Panc1 (cell line): Measurements from ENCODE around the gene GRPEL2. TPM values are rescaled to one million over a fixed set of nuclear protein-coding genes. Genes with fewer than 3 reads are reported as not detected.

Source experiments
- ATAC-seq: fragments of 200-7000 bp; cut with Tn5 transposase; 2 replicates; pipeline ENCODE4 v1.9.1; 2020; ENCODE audit warnings: mild to moderate bottlenecking, moderate library complexity
- BruUV-seq: library from RNA; stranded (reverse); fragments of 400-500 nt; replicated peaks from 2 replicates; lab custom pipeline; 2021; lab: Mats Ljungman, UMichigan
- CTCF ChIA-PET: fragments of 300-600 bp; sonication (Branson Sonifier 250); formaldehyde crosslinking; loops from one replicate; lab custom pipeline; 2022; ENCODE audit warnings: antibody characterized with exemption; lab: Charles Lee
- POLR2A ChIA-PET: fragments of 300-600 bp; sonication (Branson Sonifier 250); formaldehyde crosslinking; loops from one replicate; lab custom pipeline; 2022; ENCODE audit warnings: antibody characterized with exemption; lab: Charles Lee
- DNase-seq: peaks from one replicate; pipeline ENCODE4 v3.0.0-alpha.2; 2010; ENCODE audit warnings: low read depth, low spot score
- H3K27ac ChIP-seq: 2 replicates; pipeline ENCODE4 v1.5.1; 2011; ENCODE audit warnings: mild to moderate bottlenecking, low read length, inconsistent platforms
- H3K27me3 ChIP-seq: fragments of 200-500 bp; sonication (Bioruptor generic); 2 replicates; pipeline ENCODE4 v1.6.0; 2014; ENCODE audit warnings: low read length, inconsistent platforms; ENCODE audit not compliant: control insufficient read depth, insufficient read depth
- H3K36me3 ChIP-seq: fragments of 200-500 bp; sonication (Bioruptor generic); 2 replicates; pipeline ENCODE4 v1.5.1; 2014; ENCODE audit warnings: inconsistent platforms, mild to moderate bottlenecking, low read length, moderate library complexity; ENCODE audit not compliant: control insufficient read depth, insufficient read depth
- H3K4me1 ChIP-seq: 2 replicates; pipeline ENCODE4 v1.5.1; 2011; ENCODE audit warnings: inconsistent platforms, mild to moderate bottlenecking, low read length, moderate library complexity; ENCODE audit not compliant: control insufficient read depth, insufficient read depth
- H3K4me3 ChIP-seq, 2 experiments: 2 replicates each; pipeline ENCODE4 v1.5.1; 2011 to 2012; ENCODE audit warnings: low read depth in 2 of 2, low read length in 2 of 2, mild to moderate bottlenecking in 2 of 2, inconsistent platforms in 1 of 2, moderate library complexity in 1 of 2
- H3K9me3 ChIP-seq: fragments of 200-500 bp; sonication (Bioruptor generic); 2 replicates; pipeline ENCODE4 v1.5.1; 2014; ENCODE audit warnings: low read depth, mild to moderate bottlenecking, inconsistent platforms, low read length, moderate library complexity; ENCODE audit not compliant: control insufficient read depth, insufficient read depth
- CTCF ChIP-seq: fragments of 450-650 bp; IDR thresholded peaks from 2 replicates; pipeline ENCODE4 v1.5.1; 2017; ENCODE audit warnings: mild to moderate bottlenecking
- POLR2AphosphoS5 ChIP-seq: IDR thresholded peaks from 2 replicates; pipeline ENCODE4 v1.6.1; 2012; ENCODE audit warnings: mild to moderate bottlenecking, low read depth, low read length, moderate library complexity
- REST ChIP-seq, 2 experiments: IDR thresholded peaks; 2 replicates each; pipeline ENCODE4 v1.6.1; 2011 to 2012; ENCODE audit warnings: low read depth in 2 of 2, control low read depth in 1 of 2, low read length in 1 of 2, mild to moderate bottlenecking in 1 of 2, moderate library complexity in 1 of 2; ENCODE audit not compliant: insufficient read depth in 1 of 2
- SIN3A ChIP-seq: IDR thresholded peaks from 2 replicates; pipeline ENCODE4 v1.6.1; 2012; ENCODE audit warnings: low read depth, mild to moderate bottlenecking, low read length, moderate library complexity, borderline replicate concordance; ENCODE audit not compliant: insufficient read depth
- TCF7L2 ChIP-seq: IDR thresholded peaks from 2 replicates; pipeline ENCODE4 v1.6.1; 2011; ENCODE audit warnings: mild to moderate bottlenecking, low read depth, low read length, inconsistent platforms
- in situ Hi-C: cut with HindIII; loops from 2 replicates; pipeline ENCODE4 v1.10.0; 2016; ENCODE audit warnings: low sequenced_read_pairs, low pct_unique_long_range_greater_than_20kb
- intact Hi-C: fragments of 100-400 bp; cut with micrococcal nuclease; formaldehyde crosslinking; loops from one replicate; pipeline ENCODE4 v1.10.0; 2022; ENCODE audit not compliant: unreplicated experiment
- total RNA-seq: library from RNA; stranded (reverse); gene quantifications from one replicate; pipeline ENCODE4 v1.2.1, GENCODE V29; 2021; ENCODE audit not compliant: unreplicated experiment

GRPEL2 gene
- total RNA-seq, 1 experiment from 2014 or later: 30.1 TPM

GRCh38 chr5:149323210-149323609 lies 22.1 kb upstream of the GRPEL2 start:
- Histone ChIP-seq H3K4me1 (no peaks in the 10 kb centered on the region), H3K27ac (no peak overlapping the region), H3K27me3 (no peaks in the 10 kb centered on the region), H3K4me3 (no peak overlapping the region), H3K9me3 (no peaks in the 10 kb centered on the region), H3K36me3 (no peaks in the 10 kb centered on the region)
- no peak for ATAC-seq
- in situ Hi-C loops (no loop called here), intact Hi-C loops (no loop called here)
- TF ChIP-seq CTCF (no peak), POLR2AphosphoS5 (no peak), TCF7L2 (no peak), REST (IDR thresholded peaks at IDR 0.05; ENCODE audit: insufficient read depth in 1 of 2, low read depth in 2 of 2, low read length in 1 of 2) (no peak), SIN3A (no peak)
- no TSS peak for BruUV-seq
- POLR2A ChIA-PET: no interaction called here
- no peak for DNase-seq
- CTCF ChIA-PET: interaction anchor here (0.7 kb wide), 1 partner anchor 611 kb away, joined by 3 read pairs; no protein-coding TSS in a partner anchor

- H3K27ac ChIP-seq: no peak overlapping the region
- no peaks in the 10 kb centered on the region for H3K4me1 ChIP-seq
- H3K36me3 ChIP-seq: no peaks in the 10 kb centered on the region
- ChIA-PET POLR2A (no interaction called here), CTCF (interaction anchor here (0.7 kb wide), 1 partner anchor 611 kb away, joined by 3 read pairs; no protein-coding TSS in a partner anchor)
- intact Hi-C loops: no loop called here
- in situ Hi-C loops: no loop called here
- no peaks in the 10 kb centered on the region for H3K9me3 ChIP-seq
- no peaks in the 10 kb centered on the region for H3K27me3 ChIP-seq
- ATAC-seq (no peak), DNase-seq (no peak)
- H3K4me3 ChIP-seq: no peak overlapping the region
- no peak for TF ChIP-seq CTCF
- TF ChIP-seq TCF7L2: no peak
- no peak for TF ChIP-seq POLR2AphosphoS5
- no peak for TF ChIP-seq REST (IDR thresholded peaks at IDR 0.05; ENCODE audit: insufficient read depth in 1 of 2, low read depth in 2 of 2, low read length in 1 of 2)
- no peak for TF ChIP-seq SIN3A
- BruUV-seq: no TSS peak
Observed at GRCh38 chr5:149323621-149324205, 21.6 kb upstream of the GRPEL2 start.
